Stimulated activated CD4-positive, alpha-beta T cell treated with anti-CD3 and anti-CD28 coated beads, Interleukin-2, amount 100 ng/mL, for 24 hours (primary cell): ENCODE data around the gene ZNF236.

Source experiments
- DNase-seq, 2 donors: peaks; one replicate each; pipeline ENCODE4 v3.0.0-alpha.2; 2020

ZNF236 gene

DNA sequence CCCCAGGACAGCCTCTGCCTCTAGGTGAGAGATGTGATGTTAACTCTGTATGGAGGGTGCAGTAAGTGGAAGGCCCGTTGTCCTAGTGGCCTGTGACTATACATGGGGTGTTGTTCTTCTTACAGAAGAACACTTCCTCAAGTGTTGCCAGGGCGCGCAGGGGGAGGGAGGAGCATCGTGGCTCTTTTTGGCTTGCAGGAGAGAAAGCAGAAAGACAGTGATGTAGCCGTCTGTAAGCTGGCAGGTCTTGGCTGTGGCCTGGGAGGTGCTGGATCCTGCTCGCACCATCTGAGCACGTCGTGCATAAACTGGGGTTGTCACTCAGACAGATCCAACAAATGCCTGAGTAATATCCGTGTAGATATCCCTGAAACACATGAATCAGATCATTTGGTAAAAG, 44.3 kb downstream of the ZNF236 start:
- no peak for DNase-seq

DNA sequence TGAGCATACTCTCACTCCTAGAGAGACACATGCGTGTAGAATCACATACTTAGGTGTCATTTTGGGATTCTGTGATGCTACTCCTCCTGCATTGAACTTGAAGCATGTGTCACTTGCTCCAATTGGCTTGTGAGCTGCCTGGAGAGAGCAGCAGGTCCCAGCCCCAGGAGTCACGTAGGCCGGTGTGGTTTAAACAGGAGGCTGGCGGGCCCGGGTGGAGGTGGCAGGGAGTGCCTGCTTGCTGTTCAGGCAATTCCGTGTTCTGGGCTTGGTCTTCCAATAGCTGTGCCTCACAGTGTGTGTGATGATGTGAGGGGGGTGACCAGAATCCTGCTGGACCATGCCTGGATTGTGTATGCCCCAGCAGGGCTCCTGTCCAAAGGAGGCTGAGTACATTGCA, 51.0 kb downstream of the ZNF236 start:
- DNase-seq = no peak

DNA sequence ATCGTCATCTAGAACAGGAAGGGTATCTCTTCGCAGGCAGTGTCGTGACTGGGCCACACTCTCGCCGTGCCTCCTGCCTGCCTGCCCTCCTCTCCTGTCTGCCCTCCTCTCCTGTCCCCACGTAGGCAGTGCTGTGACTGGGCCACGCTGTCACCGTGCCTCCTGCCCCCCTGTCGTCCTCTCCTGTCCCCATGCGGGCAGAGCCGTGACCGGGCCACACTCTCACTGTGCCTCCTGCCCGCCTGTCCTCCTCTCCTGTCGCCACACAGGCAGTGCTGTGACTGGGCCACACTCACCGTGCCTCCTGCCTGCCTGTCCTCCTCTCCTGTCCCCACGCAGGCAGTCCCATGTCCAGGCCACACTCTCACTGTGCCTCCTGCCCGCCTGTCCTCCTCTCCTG, 51.4 kb downstream of the ZNF236 start:
- no peak for DNase-seq

DNA sequence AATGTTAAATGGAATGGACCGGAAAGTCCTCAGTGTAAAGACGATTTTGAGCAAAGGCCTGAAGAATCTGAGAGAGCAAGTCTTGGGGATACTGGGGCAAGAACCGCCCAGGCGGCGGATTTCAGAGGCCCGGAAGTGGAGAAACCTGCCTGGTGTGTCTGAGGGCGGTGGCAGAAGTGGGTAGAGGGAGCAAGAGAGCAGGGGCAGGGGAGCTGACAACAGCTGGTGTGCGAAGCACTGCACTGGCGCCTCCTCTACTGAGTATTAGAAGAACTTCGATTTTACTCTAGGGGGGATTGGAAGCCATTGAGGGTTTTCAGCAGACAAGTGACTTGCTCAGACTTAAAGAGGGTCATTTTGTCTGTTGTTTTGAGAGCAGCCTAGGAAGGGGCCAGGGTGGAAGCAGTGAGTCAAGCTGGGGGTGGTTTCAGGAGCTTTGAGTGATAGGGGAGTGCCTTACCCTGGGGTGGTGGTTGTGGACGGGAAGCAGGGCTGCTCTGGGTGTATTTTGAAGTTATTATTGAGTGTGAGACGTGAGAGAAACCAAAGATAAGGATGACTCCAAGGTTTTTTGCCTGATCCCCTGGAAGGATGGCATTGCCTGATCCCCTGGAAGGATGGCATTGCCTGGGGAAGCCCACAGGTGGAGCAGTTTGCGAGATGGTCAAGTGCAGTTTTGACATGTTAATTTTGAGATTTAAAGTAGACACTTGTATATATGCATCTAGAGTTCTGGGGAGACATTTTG, 52.5 kb downstream of the ZNF236 start:
- DNase-seq = peak; percentile 42 to 46

DNA sequence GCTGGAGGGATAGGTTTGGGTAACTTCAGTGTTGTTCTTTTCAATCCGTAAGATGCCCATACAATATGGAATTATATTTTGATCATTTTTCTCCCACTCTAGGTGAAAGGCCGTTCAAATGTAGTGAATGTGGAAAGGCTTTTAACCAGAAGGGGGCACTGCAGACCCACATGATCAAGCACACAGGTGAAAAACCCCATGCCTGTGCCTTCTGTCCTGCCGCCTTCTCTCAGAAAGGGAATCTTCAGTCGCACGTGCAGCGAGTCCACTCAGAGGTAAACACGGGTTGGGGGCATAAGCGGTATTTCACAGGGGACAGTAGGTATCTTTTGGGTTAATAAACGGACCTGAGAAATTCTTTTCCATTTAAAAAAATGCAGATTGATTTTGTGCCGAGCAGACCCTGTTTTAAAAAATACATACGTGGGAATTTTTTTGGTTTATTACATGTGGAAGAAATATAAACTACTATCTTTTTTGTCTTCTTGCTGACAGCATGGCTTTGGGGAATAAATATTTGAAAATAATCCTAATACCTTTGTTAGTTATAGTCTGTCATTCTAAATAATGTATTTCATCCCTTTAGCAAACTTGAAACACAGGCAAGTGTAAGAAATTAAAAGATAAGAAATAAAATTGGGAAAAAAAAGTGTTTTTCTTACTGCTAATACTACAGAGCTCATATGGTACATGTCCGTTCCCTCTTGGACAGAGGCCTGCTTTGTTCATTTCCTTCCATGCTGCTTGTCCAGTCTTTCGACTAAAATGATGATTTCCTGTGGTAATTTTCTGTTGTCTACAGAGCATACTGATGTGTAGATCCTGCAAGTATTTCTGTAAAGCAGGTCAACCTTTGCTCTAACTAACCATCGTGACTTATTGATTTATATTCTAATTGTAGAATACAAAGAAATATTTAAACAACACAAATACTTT, 53.3 kb downstream of the ZNF236 start:
- peak; percentile 37 to 51 for DNase-seq

DNA sequence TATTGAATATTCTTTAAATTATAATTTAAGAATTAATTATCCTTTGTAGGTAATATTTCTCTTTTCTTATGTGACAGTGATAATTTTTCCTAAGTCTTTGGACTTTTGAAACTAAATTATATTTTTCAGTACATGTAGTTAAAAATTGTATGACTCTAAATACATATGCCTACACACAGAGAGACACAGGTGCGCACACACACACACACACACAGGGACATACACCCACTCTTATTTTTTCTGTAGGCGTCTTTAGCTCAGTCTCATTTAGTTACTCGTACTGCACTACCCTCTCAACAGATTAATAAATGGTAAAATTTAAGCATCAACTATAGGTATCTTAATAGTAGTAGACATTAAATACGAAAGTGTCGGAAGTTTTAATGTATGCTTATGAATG, 56.1 kb downstream of the ZNF236 start:
- DNase-seq = no peak

DNA sequence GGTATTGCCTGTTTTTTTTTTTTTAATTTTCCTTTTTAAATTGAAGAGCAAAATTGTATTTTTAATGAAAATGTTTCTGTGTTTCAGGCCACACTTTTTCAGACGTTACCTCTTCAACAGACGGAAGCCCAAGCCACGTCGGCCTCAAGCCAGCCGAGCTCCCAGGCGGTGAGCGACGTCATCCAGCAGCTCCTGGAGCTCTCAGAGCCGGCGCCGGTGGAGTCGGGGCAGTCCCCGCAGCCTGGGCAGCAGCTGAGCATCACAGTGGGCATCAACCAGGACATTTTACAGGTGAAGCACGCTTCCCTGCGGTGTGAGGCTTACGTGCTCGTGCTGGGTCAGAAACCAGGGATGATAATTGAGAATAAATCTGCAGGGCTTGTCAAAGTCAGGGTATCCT, 57.7 kb downstream of the ZNF236 start:
- DNase-seq = no peak

DNA sequence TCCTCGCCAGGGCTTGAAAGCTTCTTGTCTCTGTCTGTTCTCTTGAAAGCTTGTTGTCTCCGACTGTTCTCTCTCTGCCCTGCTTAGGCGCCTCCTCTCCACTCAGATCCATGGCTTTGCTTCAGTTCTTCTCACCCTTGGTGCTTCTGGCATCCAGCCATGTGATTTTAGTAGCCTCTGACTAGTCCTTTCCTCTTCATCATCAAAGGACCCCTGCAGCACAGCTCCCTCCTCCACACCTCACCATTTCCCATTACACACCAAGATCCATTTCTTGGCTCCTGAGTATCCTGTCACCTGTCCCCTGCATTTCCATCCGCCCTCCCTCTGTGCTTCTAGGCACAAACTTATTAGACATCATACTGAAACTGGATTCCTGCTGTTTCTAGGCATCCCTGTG, 59.4 kb downstream of the ZNF236 start:
- no peak for DNase-seq

DNA sequence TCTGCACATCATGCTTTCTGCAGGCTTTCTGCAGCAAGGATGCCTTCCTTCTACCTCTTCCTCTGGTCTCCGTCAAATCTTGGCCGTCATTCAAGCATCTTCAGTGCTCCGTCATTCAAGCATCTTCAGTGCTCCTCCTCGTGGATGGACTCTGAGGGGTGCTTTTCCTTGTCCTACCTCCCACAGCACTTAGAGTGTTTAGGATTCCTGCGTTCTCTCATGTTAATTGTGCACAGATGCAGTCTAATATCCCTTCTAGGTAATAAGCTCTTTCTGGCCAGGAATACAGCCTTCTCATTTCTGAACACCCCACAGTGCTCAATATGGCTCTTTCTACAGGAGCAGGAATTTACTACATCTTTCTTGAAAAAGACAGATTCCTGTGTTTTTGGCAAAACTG, 59.8 kb downstream of the ZNF236 start:
- DNase-seq = no peak

DNA sequence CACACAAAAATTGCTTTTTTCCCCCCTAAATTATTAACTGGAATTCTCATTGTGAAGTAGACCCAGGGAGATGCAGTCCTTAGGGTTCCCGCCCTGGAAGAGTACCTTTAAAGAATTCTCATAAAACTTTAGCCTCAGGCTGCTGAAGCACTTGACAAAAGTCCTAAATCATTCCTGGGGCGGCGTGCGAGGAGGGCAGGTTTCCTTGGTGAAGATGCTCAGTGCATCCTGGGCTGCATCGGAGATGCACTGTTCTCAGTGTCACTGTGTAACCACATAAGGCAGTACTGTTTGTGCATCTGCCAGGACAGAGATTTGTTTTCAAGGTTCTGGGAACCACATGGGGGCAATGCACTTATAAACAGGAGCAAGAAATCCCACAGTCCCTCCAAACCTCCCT, 62.6 kb downstream of the ZNF236 start:
- no peak for DNase-seq

DNA sequence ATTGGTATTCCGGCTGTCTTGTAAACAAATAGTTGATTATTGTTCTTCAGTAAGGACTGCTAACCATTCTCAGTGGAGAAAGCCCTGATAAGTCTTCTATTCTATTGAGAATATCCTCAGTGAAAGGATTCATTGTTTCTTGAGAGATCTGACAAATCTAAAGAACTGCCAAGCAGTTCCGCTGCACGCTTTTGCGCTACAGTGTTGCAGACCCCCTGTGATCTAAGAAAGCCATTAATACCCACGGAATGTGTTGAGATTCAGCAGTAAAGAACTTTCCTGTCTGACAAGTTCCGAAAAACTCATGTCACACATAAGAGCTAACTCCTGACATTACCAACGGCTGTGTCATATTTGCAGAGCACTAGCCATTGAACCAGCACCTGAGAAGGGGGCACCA, 63.8 kb downstream of the ZNF236 start:
- DNase-seq = no peak

DNA sequence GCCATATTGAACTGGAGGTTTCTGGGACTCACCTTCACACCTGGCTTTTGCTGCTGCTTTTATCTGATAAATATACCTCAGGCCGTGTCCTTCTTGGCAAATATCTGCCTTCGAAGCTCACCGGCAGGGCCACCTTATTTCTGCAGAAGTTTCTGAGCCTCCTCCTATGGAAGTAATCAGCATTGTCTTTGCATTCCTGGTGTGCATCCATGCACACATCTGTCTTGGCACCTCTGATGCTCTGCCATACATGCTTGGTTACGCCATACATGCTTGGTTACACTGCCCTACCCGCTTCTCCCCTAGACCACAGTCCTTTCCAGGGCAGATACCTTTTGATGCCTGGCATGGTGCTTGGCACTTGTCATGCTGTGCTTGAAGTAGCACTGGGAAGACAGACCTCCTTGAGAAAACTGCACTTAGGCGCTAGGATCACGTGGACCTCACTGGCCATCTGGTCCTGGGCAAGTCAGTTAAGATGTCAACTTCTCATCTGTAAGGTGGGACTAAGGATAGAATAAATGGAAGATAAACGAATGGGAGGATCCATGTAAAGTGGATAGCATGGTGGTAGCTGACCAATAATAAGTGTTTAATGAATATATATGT, 66.8 kb downstream of the ZNF236 start:
- no peak for DNase-seq

DNA sequence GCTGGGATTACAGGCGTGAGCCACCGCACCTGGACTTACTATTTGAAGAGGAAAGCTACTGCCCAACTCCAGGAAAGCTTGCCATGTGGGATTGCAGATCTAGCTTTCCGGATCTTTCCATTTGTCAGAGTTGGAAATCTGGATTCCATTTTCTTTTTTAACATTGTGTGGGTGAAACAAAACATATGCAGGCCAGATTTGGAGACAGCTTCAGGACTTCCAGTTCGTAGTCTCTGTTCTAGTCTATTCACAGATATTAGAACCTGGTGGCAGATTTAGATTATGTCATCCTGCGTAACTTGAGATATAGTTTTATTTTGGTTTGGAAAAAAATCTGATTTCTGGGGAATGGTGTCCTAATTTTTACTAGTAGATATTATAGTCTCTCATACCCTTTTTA, 70.5 kb downstream of the ZNF236 start:
- DNase-seq = no peak

DNA sequence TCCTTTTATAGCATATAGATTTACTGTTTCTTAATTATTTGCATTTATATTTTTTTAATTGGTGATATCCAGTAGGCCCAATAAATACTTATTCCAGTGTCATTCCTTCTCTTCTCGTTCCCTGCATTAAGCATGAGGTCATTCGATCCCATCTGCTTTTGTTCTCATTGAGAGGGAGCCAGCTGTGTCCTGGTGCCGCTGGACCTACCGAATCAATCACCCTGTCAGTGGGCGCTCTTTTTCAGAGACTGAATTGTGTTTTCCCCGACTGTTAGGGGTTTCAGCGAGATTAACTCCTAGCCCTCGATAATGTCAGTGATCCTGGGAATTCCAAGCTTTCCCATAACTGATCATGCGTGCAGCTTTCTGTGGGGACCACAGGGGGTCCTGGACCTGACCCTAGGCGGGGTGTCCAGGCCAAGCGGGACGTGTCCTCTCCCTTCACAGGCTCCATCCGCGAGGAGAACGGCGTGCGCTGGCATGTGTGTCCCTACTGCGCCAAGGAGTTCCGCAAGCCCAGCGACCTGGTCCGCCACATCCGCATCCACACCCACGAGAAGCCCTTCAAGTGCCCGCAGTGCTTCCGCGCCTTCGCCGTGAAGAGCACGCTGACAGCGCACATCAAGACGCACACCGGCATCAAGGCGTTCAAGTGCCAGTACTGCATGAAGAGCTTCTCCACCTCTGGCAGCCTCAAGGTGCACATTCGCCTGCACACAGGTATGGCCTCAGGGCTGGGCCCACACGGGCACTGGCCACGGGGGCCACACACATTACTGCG, 72.4 kb downstream of the ZNF236 start:
- DNase-seq = no peak

DNA sequence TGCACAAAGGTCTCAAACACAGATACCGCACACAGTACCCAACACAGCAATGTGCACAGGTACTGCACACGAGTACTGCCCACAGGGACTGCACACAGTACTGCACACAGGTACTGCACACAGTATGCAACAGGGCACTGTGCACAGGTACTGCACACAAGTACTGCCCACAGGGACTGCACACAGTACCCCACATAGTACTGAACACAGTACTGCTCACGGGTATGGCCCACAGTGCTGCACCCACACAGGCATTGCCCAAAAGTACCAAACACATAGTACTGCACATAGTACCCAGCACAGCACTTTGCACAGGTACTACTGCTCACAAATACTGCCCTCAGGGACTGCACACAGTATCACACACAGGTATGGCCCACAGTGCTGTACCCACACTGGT, 73.1 kb downstream of the ZNF236 start:
- DNase-seq = no peak

DNA sequence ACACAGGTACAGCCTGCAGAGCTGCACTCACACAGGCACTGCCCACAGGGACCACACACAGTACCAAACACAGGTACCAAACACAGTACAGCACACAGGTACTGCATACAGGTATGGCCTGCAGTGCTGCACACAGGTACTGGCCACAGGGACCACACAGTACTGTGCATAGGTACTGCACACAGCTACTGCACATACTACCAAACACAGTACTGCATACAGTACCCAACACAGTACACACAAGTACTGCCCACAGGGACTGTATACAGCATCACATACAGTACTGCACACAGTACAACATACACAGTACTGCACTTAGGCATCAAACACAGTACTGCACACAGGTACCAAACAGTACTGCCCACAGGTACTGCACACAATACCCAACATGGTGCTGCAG, 74.3 kb downstream of the ZNF236 start:
- no peak for DNase-seq

DNA sequence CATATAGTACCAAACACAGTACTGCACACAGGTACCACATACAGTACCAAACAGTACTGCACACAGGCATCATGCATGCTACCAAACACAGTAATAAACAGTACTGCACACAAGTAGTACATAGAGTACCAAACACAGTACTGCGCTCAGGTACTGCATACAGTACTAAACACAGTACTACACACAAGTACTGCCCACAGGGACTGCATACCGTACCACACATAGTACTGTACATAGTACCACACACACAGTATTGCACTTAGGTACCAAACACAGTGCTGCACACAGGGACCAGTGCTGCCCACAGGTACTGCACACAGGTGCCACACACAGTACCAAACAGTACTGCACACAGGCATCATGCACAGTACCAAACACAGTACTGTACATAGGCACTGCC, 74.9 kb downstream of the ZNF236 start:
- DNase-seq = no peak

DNA sequence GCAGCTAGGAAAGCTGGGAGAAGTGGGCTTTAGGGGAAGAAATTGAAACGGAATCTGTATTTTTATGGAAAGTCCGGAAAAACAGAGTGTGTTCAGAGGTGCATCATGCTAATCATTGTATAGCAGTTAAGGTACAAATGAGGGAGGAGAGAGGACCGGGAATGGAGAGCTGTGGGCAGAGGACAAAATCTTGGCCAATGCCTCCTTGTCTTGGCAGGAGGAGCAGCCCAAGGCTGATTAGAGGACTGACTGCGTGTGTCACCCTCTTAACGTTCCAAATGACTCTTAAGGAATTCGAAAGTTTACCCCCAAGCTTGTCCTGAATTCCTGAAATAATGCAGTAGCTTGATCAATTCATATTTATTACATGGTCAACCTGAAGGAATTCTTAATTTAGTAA, 81.0 kb downstream of the ZNF236 start:
- DNase-seq = no peak

DNA sequence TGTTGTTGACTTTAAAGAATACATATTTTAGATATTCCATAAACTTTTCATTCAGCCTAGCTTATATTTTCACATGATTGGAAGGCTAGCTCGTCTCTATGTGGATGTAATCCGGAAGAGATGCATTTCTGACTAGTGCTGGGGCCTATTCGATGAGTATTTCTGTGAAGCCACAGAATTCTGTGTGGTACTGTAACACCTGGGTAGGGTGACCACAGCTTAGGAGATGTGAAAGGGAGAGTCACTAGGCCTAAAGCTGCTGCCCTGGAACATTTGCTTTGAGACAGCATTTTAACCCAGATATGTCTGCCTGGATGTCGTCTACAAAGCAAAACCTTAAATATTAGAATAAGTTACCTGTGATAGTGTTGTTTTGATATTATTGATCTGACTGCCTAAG, 83.5 kb downstream of the ZNF236 start:
- DNase-seq = no peak

DNA sequence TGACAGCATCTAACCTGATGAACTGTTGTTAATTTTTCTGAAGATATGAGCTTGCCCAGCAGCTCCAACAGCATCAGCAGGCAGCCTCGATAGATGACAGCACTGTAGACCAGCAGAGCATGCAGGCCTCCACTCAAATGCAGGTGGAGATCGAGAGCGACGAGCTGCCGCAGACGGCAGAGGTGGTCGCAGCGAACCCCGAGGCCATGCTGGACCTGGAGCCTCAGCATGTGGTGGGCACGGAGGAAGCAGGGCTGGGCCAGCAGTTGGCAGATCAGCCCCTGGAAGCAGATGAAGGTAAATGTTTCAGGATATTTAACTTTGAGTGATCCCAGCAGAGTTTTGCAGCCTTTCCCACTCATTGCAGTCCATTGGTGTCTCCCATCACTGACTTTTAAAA, 85.9 kb downstream of the ZNF236 start:
- no peak for DNase-seq

DNA sequence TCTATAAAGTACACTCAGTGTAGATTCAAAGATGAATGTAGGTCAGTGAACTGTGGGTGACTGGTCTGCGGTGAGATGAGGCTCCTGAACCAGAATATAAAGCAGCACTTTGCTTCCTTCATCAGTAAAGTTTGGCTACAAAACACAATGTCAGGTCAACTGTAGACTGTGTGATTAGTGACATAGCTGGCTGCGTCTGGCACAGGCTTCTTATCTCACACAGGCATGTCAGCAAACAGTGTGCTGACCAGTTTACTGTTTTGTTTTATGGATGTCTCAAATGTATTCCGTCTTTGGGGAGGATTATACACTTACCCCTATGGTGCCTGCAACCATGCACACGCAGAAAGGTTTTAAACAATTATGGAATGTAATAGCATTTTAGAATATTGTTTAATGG, 87.1 kb downstream of the ZNF236 start:
- DNase-seq = no peak

DNA sequence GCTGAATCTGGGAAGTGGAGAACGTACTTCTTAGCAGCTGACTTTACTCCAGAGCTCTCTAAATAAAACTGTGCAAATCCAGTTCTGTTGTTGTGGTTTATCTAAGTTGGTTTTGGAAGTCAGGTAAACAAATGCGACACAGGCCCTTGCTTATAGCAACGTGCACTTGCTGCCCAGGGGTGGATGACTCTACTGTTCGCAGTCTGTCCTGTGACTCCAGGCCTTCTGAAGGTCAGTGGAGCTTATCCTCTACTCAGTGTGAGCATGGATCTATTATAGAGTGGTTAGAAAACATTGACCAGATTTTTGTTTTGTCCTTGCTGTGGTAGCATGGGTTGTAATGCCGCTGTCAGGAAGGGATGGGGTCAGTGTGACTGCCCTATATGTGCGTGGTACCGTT, 89.1 kb downstream of the ZNF236 start:
- no peak for DNase-seq

DNA sequence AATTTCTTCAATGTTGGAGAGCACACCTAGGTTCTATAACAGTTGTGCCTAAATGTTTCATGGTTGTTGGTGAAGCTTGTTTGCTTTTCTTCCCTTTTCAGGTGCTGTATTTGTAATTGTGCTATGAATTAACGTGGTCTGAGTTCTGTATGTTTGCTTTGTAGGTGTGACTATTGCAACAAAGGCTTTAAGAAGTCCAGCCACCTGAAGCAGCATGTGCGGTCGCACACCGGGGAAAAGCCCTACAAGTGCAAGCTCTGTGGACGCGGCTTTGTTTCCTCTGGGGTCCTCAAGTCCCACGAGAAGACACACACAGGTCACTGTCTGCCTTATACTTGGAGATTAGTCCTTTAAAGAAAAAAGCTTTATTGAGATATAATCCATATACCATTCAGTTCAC, 91.2 kb downstream of the ZNF236 start:
- DNase-seq = no peak
